ENCODE measurements around the gene TTLL3.

TTLL3 gene

GRCh38 chr3:9781978-9782603 lies 28.0 kb upstream of the TTLL3 start:
- DNase-seq (ENCODE audit: low read depth) = no peak

GRCh38 chr3:9782770-9783169 lies 27.3 kb upstream of the TTLL3 start:
- no peak for DNase-seq (ENCODE audit: low read depth)

DNA sequence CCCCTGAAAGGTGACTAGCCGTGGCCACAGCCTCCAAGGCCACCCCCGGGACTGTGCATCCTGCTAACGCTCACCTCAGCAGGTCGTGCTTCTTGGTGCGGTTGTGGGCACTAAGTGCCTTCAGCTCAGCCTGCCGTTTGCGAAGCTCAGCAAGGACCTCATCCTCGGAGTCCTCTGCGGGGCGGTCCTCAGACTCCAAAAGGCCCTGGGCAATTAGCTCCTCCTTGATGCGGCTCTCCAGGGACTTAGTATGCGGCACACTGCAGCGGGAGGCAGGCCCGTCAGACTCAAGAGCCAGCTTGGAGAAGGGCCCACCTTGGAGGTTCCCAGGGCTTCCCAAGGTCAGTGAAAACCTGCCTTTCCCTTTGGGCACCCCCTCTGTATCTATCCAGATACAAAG lies 26.1 kb upstream of the TTLL3 start:
- no peak for DNase-seq (ENCODE audit: low read depth)

DNA sequence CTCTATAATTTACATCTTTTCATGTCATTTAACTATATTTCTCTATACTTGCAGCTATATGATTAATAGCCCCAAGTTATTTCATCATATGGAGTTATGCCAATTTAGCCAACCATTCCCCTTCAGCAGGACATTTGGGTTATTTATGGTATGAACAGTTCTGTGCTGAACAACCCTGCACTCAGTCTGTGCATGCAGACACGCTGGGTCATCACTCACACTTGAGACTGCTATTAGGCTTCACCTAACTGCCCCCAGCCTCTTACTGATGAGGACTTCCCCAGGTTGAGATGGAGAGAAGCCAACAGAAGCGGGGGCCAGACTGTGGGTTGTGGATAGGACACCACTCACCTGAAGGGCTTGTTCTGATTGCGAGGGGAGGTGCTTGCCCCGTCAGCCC lies 25.1 kb upstream of the TTLL3 start:
- DNase-seq (ENCODE audit: low read depth) = peak; percentile 26

- no peak for DNase-seq (ENCODE audit: low read depth)
Measured at GRCh38 chr3:9785602-9786001, 24.5 kb upstream of the TTLL3 start.

DNA sequence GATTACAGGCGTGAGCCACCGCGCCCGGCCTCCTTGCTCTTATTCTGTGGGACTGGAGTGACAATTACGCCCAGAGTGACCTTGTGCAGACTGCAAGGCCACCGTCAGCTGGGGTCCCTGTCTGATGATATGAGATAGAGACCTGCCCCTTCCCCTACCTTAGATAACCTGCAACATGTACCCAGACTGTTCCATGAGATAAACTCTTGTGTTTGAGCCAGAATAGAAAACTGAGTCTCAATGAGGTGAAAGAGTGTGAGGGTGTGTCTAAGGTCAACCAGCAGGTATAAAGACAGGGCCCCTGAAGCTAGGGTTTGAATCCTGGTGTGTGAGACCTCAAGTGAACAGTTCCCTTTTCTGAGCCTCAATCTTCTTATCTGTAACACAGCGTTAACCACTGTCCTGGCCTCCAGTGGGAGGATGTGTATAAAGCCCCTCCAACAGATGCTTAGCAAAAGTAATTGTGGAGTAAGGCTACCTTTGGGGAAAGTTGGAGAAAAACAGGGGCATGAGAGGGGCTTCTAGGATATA lies 23.8 kb upstream of the TTLL3 start:
- DNase-seq (ENCODE audit: low read depth) = no peak

DNA sequence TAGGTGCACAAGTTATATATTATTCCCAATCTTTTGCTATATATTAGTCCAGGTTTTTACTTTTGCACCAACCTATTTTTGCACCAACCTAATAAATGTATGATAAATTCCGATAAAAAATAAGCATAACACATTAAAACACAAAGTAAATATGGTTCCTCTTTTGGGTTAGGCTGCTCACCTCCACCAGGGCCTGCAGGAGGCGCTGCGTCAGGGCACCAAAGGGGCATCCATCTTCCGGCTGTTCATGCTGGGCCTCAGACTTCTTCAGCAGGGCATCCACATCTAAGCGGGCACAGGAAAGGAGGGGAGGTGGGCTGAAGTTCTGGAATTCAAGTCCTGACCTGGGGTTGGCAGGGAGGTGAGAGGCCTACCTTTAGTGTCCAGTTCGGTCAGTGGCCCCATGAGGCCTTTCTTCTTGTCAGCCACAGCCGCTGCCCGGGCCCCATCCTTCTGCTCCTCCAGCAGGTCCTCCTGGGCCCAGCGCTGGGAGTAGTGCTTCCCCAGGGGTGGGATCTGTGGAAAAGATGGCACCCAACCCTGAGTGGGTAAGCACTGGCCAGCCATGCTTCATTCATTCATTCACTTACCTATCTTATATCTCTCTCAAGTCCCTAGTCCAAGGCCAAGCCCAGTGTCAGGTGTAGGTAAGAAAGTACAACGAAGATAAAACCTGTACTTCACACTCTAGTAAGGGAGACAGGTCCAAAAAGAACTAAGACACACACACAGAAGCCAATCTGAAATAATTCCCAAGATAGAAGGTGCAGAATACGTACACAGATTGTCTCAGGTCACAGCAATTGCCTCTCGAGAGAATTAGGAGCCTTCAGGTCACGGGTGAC lies 23.0 kb upstream of the TTLL3 start:
- no peak for DNase-seq (ENCODE audit: low read depth)

DNA sequence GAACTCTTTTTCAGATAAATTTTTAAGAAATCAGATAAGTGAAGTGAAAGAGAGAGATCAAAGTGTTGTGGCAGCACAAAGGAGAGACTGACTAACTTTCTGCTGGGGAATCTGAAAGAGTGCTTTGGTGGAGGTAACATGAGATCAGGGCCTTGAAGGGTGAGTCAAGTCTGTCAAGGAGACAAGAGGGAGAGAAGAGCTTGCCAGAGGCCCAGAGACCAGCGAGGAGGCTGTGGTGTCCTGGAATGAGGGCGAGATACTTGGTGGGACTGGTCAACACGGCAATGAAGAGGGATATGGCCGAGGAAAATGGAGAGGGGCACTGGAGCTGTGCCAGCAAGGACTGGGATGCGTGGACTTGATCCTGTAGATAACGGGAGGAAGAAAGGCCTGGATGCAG lies 22.3 kb upstream of the TTLL3 start:
- no peak for DNase-seq (ENCODE audit: low read depth)

GRCh38 chr3:9791127-9791526 lies 18.9 kb upstream of the TTLL3 start:
- no peak for DNase-seq (ENCODE audit: low read depth)

DNA sequence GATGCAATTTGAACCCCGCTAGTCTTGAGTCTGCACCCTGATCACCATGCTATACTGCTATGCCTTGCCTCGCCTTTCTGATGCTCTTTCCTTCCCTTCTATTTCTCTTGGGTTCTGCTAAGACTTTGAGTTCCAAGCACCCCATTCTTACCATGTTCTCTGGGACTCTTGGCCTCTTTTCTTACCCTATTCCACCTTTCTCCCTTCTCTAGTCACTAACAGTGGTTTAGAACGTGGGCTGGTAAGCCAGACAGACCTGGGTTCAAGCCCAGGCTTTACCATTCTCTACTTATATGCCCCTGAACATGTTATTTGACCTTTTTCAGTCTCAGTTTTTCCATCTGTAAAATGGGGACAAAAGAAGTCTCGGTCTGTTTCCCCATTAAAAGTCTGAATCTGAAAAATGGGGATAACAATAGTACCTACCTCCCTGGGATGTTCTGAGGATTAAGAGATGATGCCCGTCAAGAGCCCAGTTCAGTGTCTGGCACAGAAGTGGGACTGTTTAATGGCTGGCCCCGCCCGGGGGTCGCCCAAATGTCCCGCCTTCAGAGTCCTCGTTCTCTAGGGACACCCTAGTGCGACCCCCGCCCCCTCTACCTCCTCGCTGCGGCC lies 18.2 kb upstream of the TTLL3 start:
- no peak for DNase-seq (ENCODE audit: low read depth)

- peak; percentile 92 for DNase-seq (ENCODE audit: low read depth)
Measured at GRCh38 chr3:9792405-9793160, 17.5 kb upstream of the TTLL3 start, which contains the start of the genes ARPC4 and TADA3. TSS of gene ARPC4 (plus strand) at chr3:9793082. CDS start at chr3:9793122, 40 bp downstream. TSS of gene TADA3 (minus strand) at chr3:9792473. CDS start at chr3:9791466, 1,007 bp downstream.

DNA sequence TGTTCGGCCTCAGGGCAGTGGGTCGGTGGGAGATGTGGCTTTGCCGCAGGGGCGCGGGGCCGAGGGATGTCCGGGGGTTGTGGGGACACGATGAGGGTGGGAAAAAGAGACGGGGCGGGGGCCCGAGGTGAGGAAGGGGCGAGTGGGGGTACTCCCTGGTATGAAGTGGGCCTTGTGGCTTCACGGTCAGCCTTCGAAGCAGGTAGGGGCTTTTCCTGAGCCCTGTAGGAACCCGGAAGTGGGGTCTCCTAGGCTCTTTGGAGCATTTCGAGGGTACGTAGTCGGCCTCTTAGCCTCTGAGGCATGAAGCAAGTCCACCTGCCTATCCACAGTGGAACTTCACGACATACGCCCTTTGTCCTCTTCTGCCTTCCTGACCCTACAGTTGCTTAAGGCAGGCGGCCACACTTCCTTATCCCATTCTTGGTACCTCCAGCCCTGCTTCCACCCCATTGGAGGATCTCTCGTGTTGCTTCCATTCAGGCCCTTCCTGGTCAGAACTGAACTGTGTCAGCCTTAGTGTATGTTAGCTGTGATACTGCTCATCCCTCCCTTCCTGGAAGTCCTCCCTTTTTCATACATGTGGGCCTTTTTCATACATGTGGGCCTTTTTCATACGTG lies 16.8 kb upstream of the TTLL3 start:
- DNase-seq (ENCODE audit: low read depth) = no peak

- no peak for DNase-seq (ENCODE audit: low read depth)
Measured at GRCh38 chr3:9794400-9794799, 15.7 kb upstream of the TTLL3 start.

DNA sequence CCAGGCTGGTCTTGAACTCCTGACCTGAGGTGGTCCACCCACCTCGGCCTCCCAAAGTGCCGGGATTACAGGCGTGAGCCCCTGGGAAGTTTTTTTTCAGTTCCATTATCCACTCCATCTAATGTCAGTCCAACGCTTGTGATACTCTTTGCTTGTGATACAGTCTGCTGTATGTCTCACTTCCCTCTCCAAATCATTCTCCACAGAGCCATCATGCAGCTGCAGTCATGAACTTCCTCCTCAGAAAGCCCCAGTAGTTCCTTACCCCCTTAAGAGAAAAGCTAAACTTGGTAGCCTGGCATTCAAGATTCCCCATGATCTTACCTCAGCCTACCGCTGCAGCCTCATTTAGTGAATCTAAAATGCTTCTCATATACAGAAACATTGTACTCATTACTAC lies 14.9 kb upstream of the TTLL3 start:
- DNase-seq (ENCODE audit: low read depth) = no peak

- DNase-seq (ENCODE audit: low read depth) = no peak
Measured at GRCh38 chr3:9797196-9797945, 12.7 kb upstream of the TTLL3 start.

DNA sequence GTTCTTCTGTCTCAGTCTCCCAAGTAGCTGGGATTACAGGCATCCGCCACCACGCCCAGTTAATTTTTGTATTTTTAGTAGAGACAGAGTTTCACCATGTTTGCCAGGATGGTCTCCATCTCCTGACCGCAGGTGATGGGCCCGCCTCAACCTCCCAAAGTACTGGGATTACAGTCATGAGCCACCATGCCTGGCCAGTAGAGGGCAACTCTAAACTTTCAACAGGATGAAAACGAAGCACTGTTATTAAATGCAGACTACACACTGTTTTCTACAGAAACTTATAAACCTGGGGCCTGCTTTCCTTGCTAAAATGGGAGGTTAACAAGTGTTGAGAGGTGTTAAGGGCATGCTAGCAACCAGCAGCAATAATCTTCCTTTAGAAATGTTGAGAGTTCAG lies 9.5 kb upstream of the TTLL3 start:
- DNase-seq (ENCODE audit: low read depth) = no peak

GRCh38 chr3:9803494-9803893 lies 6.6 kb upstream of the TTLL3 start:
- no peak for DNase-seq (ENCODE audit: low read depth)

DNA sequence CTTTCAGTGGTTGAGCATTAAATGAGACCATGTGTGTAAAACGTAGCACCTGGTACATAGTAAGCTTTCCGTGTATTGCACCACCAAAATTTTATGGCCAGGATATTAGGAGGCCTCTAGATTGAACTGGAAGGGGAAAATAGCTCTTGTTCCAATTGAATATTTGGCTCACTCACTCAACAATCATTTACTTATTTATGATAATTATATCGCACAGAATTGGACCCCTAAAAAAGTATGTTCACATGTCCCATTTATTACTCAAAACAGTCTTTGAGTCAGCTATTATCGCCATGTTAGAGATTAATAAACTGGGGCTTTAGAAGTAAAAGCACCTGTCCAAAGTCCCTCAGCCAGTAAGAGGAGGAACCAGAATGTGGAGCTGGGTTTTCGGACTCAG lies 5.1 kb upstream of the TTLL3 start:
- no peak for DNase-seq (ENCODE audit: low read depth)

- no peak for DNase-seq (ENCODE audit: low read depth)
Measured at GRCh38 chr3:9806137-9806536, 3.9 kb upstream of the TTLL3 start.

DNA sequence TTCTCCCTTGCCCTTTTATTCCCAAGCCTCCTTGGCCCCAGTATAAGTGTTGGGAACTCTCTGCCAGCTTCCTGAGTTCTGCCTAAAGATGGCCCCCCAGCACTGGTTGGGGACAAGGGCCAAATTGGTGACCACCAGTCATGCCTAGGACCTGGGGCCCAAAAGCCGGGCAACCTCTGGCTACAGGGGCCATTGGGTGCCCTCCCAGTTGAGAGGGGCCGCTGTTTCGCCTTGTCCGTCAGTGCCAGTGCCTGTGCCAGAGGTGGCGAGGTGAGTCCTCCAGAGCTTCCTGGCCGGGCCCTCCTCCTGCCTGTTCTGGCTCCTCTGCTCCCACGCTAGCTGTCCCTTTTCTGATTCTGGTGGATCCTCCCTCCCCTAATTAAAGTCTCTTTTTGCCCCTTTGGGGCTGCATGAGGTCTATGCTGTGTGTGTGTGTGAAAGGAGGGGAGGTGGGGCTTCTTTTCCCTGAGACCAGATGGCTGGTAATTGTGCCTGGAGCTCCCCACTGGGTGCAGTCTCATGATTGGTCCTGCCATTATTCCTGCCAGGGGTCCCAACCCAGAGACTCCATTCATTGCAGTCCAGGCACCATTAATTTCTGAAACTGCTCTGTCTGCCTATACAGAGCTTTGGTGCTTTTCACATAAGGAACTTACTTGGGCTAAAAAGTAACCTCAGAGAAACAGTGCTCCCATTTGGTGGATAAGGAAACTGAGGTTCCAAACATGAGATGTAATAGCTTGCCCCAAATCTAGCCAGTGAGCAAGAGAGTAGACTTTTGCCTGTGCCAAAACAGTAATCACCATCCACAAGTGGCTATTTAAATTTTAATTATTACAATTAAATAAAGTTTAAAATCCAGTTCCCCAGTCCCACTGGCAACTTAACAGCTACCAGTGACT lies 3.1 kb upstream of the TTLL3 start:
- DNase-seq (ENCODE audit: low read depth) = no peak

Measured in fibroblast of the conjunctiva (primary cell).